GM21529 (cell line): Measurements from ENCODE around the gene SKOR1.

Experiments
- ATAC-seq: cut with Tn5 transposase; IDR thresholded peaks from one replicate; pipeline ENCODE4 v1.9.1; 2021; ENCODE audit not compliant: unreplicated experiment

Gene SKOR1

GRCh38 chr15:67884009-67884408, 58.7 kb downstream of the SKOR1 start:
- ATAC-seq, result no peak
